ENCODE data around the gene CAMTA1. TPM values are rescaled to one million over a fixed set of nuclear protein-coding genes. Genes with fewer than 3 reads are reported as not detected.

The CAMTA1 gene
- total RNA-seq, 5 donors from 2014 or later (not counting 1 experiment from before 2014, with no cell fraction given) = 29.7 to 37.4 (median 34.6) TPM

- Mint-ChIP-seq H3K27me3 (peaks cover 4% of the 10 kb centered on the region in 2 donors), H3K9me3 (no peaks in the 10 kb centered on the region), H3K4me1 (no peaks in the 10 kb centered on the region), H3K27ac (no peak overlapping the region), H3K4me3 (no peak overlapping the region), H3K36me3 (no peaks in the 10 kb centered on the region)
- no peaks in the 10 kb centered on the region for H3K4me1 ChIP-seq (ENCODE audit: control insufficient read depth in 1 of 2, extremely low read depth in 1 of 2, insufficient read depth in 2 of 2, low read length in 2 of 2)
- DNase-seq (no peak), ATAC-seq (replicated peaks in 1 of 4) (no peak)
- no peak overlapping the region for H3K27ac ChIP-seq (ENCODE audit: low read length)
- H3K36me3 ChIP-seq (ENCODE audit: control insufficient read depth in 2 of 2, extremely low read depth in 1 of 2, insufficient read depth in 1 of 2, low read length in 1 of 2) = no peaks in the 10 kb centered on the region
- WGBS (ENCODE audit: insufficient coverage) = 71% methylated on average over 4 of the region's 17 CpGs
- peaks cover 0 to 13% of the 10 kb centered on the region in 2 experiments for H3K27me3 ChIP-seq (replicated peaks in 1 of 2; ENCODE audit: control insufficient read depth in 2 of 2, extremely low read depth in 1 of 2, insufficient read depth in 2 of 2, low read length in 1 of 2)
- POLR2A ChIA-PET = no interaction called here
- CTCF ChIA-PET = no interaction called here
- no peak overlapping the region for H3K4me3 ChIP-seq (ENCODE audit: control insufficient read depth in 1 of 2, extremely low read depth in 1 of 2, low read length in 1 of 2)
- no peaks in the 10 kb centered on the region for H3K9me3 ChIP-seq
These were observed 641.7 kb downstream of the CAMTA1 start for GRCh38 chr1:7426780-7427604.

DNA sequence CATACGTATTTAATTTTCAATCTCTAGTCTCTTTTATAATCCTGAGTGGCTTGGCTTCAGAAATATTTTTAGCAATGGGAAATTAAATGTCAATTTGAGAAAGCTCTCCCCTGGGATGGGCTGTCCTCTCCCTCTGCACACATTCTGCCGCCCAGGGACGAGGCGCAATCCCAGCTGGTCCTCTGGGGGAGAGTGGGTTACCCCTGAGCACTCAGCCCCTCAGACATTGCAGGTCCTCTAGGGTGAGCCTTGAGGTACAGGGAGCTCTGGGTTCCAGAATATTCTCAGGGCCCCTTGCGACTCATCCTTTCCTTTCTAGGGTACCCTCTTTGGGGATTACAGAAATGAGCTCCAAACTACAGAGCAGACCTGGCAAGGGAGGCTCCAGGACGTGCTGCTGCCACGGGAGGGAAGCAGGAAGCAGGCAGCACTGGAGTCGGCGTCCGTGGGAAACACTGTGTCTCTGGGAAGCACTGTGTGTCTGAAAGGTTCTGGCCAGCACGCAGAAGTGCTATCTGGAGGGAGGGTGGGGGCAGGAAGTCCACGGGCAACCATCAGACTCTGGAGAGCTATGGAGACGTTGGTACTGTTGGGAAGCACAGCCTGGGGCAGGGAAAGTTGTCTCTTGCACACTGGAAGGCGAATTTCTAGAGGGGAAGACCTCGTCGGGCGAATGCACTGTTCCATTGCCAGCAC, 642.5 kb downstream of the CAMTA1 start:
- 56% methylated on average over 12 of the region's 17 CpGs for WGBS (ENCODE audit: insufficient coverage)
- no peak overlapping the region for H3K4me3 ChIP-seq (ENCODE audit: control insufficient read depth in 1 of 2, extremely low read depth in 1 of 2, low read length in 1 of 2)
- Mint-ChIP-seq H3K4me1 (no peaks in the 10 kb centered on the region), H3K36me3 (no peaks in the 10 kb centered on the region), H3K4me3 (no peak overlapping the region), H3K27me3 (no peaks in the 10 kb centered on the region), H3K9me3 (no peaks in the 10 kb centered on the region), H3K27ac (no peak overlapping the region)
- H3K4me1 ChIP-seq (ENCODE audit: control insufficient read depth in 1 of 2, extremely low read depth in 1 of 2, insufficient read depth in 2 of 2, low read length in 2 of 2) = no peaks in the 10 kb centered on the region
- peaks cover 0 to 14% of the 10 kb centered on the region in 2 experiments for H3K27me3 ChIP-seq (replicated peaks in 1 of 2; ENCODE audit: control insufficient read depth in 2 of 2, extremely low read depth in 1 of 2, insufficient read depth in 2 of 2, low read length in 1 of 2)
- CTCF ChIA-PET = no interaction called here
- no peak for ATAC-seq (replicated peaks in 1 of 4)
- H3K36me3 ChIP-seq (ENCODE audit: control insufficient read depth in 2 of 2, extremely low read depth in 1 of 2, insufficient read depth in 1 of 2, low read length in 1 of 2) = no peaks in the 10 kb centered on the region
- H3K9me3 ChIP-seq = no peaks in the 10 kb centered on the region
- POLR2A ChIA-PET = no interaction called here
- H3K27ac ChIP-seq (ENCODE audit: low read length) = no peak overlapping the region
- DNase-seq = no peak

DNA sequence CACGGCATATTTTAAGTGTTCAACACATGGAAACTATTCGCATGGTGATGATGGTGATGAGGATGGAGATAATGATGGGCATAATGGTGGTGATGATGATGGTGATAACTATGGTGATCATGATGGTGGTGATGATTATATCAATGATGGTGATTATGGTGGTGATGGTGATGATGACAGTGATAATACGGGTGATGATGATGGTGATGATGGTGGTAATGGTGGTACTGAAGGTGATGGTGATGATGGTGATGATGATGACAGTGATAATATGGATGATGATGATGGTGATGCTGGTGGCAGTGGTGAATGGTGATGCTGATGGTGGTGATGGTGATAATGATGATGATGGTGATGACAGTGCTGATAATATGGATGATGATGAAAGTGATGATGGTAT, 644.0 kb downstream of the CAMTA1 start:
- Mint-ChIP-seq H3K27me3 (peaks cover 0 to 3% of the 10 kb centered on the region in 2 donors), H3K36me3 (no peaks in the 10 kb centered on the region), H3K4me1 (no peaks in the 10 kb centered on the region), H3K9me3 (peaks cover 0 to 2% (median 0%) of the 10 kb centered on the region in 3 donors), H3K4me3 (no peak overlapping the region), H3K27ac (no peak overlapping the region)
- Histone ChIP-seq H3K4me3 (ENCODE audit: control insufficient read depth in 1 of 2, extremely low read depth in 1 of 2, low read length in 1 of 2) (no peak overlapping the region), H3K27ac (ENCODE audit: low read length) (no peak overlapping the region), H3K9me3 (no peaks in the 10 kb centered on the region), H3K27me3 (replicated peaks in 1 of 2; ENCODE audit: control insufficient read depth in 2 of 2, extremely low read depth in 1 of 2, insufficient read depth in 2 of 2, low read length in 1 of 2) (peaks cover 0 to 22% of the 10 kb centered on the region in 2 experiments), H3K36me3 (ENCODE audit: control insufficient read depth in 2 of 2, extremely low read depth in 1 of 2, insufficient read depth in 1 of 2, low read length in 1 of 2) (no peaks in the 10 kb centered on the region), H3K4me1 (ENCODE audit: control insufficient read depth in 1 of 2, extremely low read depth in 1 of 2, insufficient read depth in 2 of 2, low read length in 2 of 2) (no peaks in the 10 kb centered on the region)
- no peak for ATAC-seq (replicated peaks in 1 of 4)
- ChIA-PET POLR2A (no interaction called here), CTCF (no interaction called here)
- DNase-seq = no peak
- WGBS (ENCODE audit: insufficient coverage) = 97% methylated on average over 3 of the region's 3 CpGs

- 93% methylated on average over 6 of the region's 7 CpGs for WGBS (ENCODE audit: insufficient coverage)
- DNase-seq = no peak
These were observed 644.9 kb downstream of the CAMTA1 start for GRCh38 chr1:7430047-7430608.

GRCh38 chr1:7430691-7431090, 645.4 kb downstream of the CAMTA1 start:
- Histone ChIP-seq H3K4me1 (ENCODE audit: control insufficient read depth in 1 of 2, extremely low read depth in 1 of 2, insufficient read depth in 2 of 2, low read length in 2 of 2) (no peaks in the 10 kb centered on the region), H3K4me3 (ENCODE audit: control insufficient read depth in 1 of 2, extremely low read depth in 1 of 2, low read length in 1 of 2) (no peak overlapping the region), H3K9me3 (no peaks in the 10 kb centered on the region), H3K36me3 (ENCODE audit: control insufficient read depth in 2 of 2, extremely low read depth in 1 of 2, insufficient read depth in 1 of 2, low read length in 1 of 2) (no peaks in the 10 kb centered on the region), H3K27ac (ENCODE audit: low read length) (no peak overlapping the region), H3K27me3 (replicated peaks in 1 of 2; ENCODE audit: control insufficient read depth in 2 of 2, extremely low read depth in 1 of 2, insufficient read depth in 2 of 2, low read length in 1 of 2) (peaks cover 0 to 23% of the 10 kb centered on the region in 2 experiments)
- Mint-ChIP-seq H3K9me3 (peaks cover 0 to 3% (median 0%) of the 10 kb centered on the region in 3 donors), H3K27ac (no peak overlapping the region), H3K4me3 (no peak overlapping the region), H3K27me3 (peaks cover 0 to 5% of the 10 kb centered on the region in 2 donors), H3K4me1 (no peaks in the 10 kb centered on the region), H3K36me3 (no peaks in the 10 kb centered on the region)
- POLR2A ChIA-PET = no interaction called here
- ATAC-seq (replicated peaks in 1 of 4) (no peak), DNase-seq (no peak)
- CTCF ChIA-PET = no interaction called here
- WGBS (ENCODE audit: insufficient coverage) = no CpG with 5 or more reads among the region's 1 CpG

More at GRCh38 chr1:7430047-7430608, 644.9 kb downstream of the CAMTA1 start:
- no peaks in the 10 kb centered on the region for H3K4me1 ChIP-seq (ENCODE audit: control insufficient read depth in 1 of 2, extremely low read depth in 1 of 2, insufficient read depth in 2 of 2, low read length in 2 of 2)
- Mint-ChIP-seq H3K27me3 (peaks cover 0 to 5% of the 10 kb centered on the region in 2 donors), H3K4me3 (no peak overlapping the region), H3K27ac (no peak overlapping the region), H3K4me1 (no peaks in the 10 kb centered on the region), H3K36me3 (no peaks in the 10 kb centered on the region), H3K9me3 (peaks cover 0 to 3% (median 0%) of the 10 kb centered on the region in 3 donors)
- H3K36me3 ChIP-seq (ENCODE audit: control insufficient read depth in 2 of 2, extremely low read depth in 1 of 2, insufficient read depth in 1 of 2, low read length in 1 of 2) = no peaks in the 10 kb centered on the region
- no peaks in the 10 kb centered on the region for H3K9me3 ChIP-seq
- H3K4me3 ChIP-seq (ENCODE audit: control insufficient read depth in 1 of 2, extremely low read depth in 1 of 2, low read length in 1 of 2) = no peak overlapping the region
- POLR2A ChIA-PET = no interaction called here
- H3K27ac ChIP-seq (ENCODE audit: low read length) = no peak overlapping the region
- H3K27me3 ChIP-seq (replicated peaks in 1 of 2; ENCODE audit: control insufficient read depth in 2 of 2, extremely low read depth in 1 of 2, insufficient read depth in 2 of 2, low read length in 1 of 2) = peaks cover 0 to 22% of the 10 kb centered on the region in 2 experiments
- no peak for ATAC-seq (replicated peaks in 1 of 4)
- CTCF ChIA-PET = no interaction called here

DNA sequence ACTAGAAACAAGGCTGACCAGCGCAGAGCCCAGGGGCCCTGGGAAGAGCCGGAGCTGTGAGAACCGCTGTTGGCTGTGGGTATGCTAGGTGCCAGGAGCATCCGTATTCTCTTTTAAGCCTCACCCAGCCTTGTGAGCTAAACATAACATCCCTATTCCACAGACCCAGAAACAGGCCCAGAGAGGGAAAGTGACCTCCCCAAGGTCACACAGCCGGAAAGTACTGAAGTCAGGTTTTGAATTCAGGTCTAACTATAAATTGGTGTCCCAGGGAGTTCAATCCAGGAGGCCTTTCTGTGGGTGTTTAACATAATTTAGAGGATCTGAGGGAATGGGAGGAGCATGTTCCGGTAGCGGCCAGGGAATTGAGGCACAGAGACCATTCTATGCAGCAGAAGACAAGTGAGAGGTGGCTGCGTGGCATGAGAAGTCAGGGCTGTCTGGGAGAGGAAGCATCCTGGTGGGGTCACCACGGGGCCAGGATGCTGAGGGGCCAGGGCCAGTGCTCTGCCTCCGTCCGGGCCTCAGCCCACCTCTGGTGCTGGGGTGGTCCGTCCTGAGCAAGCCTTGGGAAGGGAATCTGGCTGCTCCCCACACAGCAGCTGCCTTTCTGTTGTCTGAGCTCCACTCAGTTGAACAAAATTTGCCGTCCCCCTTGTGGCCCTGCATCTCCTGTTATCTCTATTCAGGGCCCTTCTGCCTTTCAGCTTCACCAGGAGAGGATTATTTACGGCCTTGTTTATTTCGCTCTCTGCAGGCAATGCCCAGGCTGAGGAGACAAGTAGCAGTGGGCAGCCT, 647.0 kb downstream of the CAMTA1 start:
- H3K27ac Mint-ChIP-seq = no peak overlapping the region
- CTCF ChIA-PET = no interaction called here
- WGBS (ENCODE audit: insufficient coverage) = 70% methylated on average over 10 of the region's 15 CpGs
- peaks cover 0 to 5% of the 10 kb centered on the region in 2 donors for H3K27me3 Mint-ChIP-seq
- H3K36me3 Mint-ChIP-seq = no peaks in the 10 kb centered on the region
- H3K4me1 Mint-ChIP-seq = no peaks in the 10 kb centered on the region
- ATAC-seq (replicated peaks in 1 of 4) (no peak), DNase-seq (no peak)
- POLR2A ChIA-PET = no interaction called here
- Histone ChIP-seq H3K9me3 (no peaks in the 10 kb centered on the region), H3K4me1 (ENCODE audit: control insufficient read depth in 1 of 2, extremely low read depth in 1 of 2, insufficient read depth in 2 of 2, low read length in 2 of 2) (no peaks in the 10 kb centered on the region), H3K36me3 (ENCODE audit: control insufficient read depth in 2 of 2, extremely low read depth in 1 of 2, insufficient read depth in 1 of 2, low read length in 1 of 2) (no peaks in the 10 kb centered on the region), H3K27ac (ENCODE audit: low read length) (no peak overlapping the region), H3K27me3 (replicated peaks in 1 of 2; ENCODE audit: control insufficient read depth in 2 of 2, extremely low read depth in 1 of 2, insufficient read depth in 2 of 2, low read length in 1 of 2) (peaks cover 0 to 25% of the 10 kb centered on the region in 2 experiments), H3K4me3 (ENCODE audit: control insufficient read depth in 1 of 2, extremely low read depth in 1 of 2, low read length in 1 of 2) (no peak overlapping the region)
- H3K4me3 Mint-ChIP-seq = no peak overlapping the region
- peaks cover 0 to 3% (median 0%) of the 10 kb centered on the region in 3 donors for H3K9me3 Mint-ChIP-seq

Measured in T-cell (primary cell).